Activated naive CD4-positive, alpha-beta T cell treated with anti-CD3 and anti-CD28 coated beads, Interleukin-2, amount 50 U/mL, for 72 hours (primary cell): ENCODE results near the gene PTPRM. TPM values are rescaled to one million over a fixed set of nuclear protein-coding genes. Genes with fewer than 3 reads are reported as not detected.

Experiments used
- ATAC-seq, 2 donors: fragments of 150-1000 bp; cut with Tn5 transposase; 2 replicates each; pipeline ENCODE4 v1.10.0; 2021; ENCODE audit warnings: mild to moderate bottlenecking in 2 of 2, moderate library complexity in 2 of 2
- DNase-seq, 2 donors: peaks; one replicate each; pipeline ENCODE4 v3.0.0; 2021 to 2022; ENCODE audit warnings: low spot score in 2 of 2
- H3K27ac Mint-ChIP-seq, 2 donors: one replicate each; pipeline ENCODE4 v1.8.0; 2022; ENCODE audit warnings: mild to moderate bottlenecking in 2 of 2, mixed read lengths in 2 of 2
- H3K36me3 Mint-ChIP-seq, 2 donors: one replicate each; pipeline ENCODE4 v1.8.0; 2022; ENCODE audit warnings: mixed read lengths in 2 of 2
- H3K9me3 Mint-ChIP-seq, 2 donors: one replicate each; pipeline ENCODE4 v1.8.0; 2022; ENCODE audit warnings: mixed read lengths in 2 of 2
- total RNA-seq, 2 donors: library from RNA; stranded (reverse); gene quantifications; one replicate each; pipeline ENCODE4 v1.2.3, GENCODE V29; 2022

Gene PTPRM
- total RNA-seq, 2 donors from 2014 or later: 1.7 to 2.8 TPM

- Mint-ChIP-seq H3K27ac (no peak overlapping the region), H3K36me3 (peaks cover 0 to 6% of the 10 kb centered on the region in 2 donors), H3K9me3 (peaks cover 16 to 21% of the 10 kb centered on the region in 2 donors)
Observed at GRCh38 chr18:8322486-8322885, 755.4 kb downstream of the PTPRM start.

GRCh38 chr18:8324343-8325065, 757.4 kb downstream of the PTPRM start:
- Mint-ChIP-seq H3K36me3 (peaks cover 0 to 4% of the 10 kb centered on the region in 2 donors), H3K27ac (no peak overlapping the region), H3K9me3 (peaks cover 11 to 16% of the 10 kb centered on the region in 2 donors)
- ATAC-seq (no peak), DNase-seq (no peak)

More at GRCh38 chr18:8322486-8322885, 755.4 kb downstream of the PTPRM start:
- no peak for DNase-seq
- no peak for ATAC-seq

GRCh38 chr18:8326763-8327394, 759.8 kb downstream of the PTPRM start:
- DNase-seq (no peak), ATAC-seq (no peak)
- no peak overlapping the region for H3K27ac Mint-ChIP-seq
- peaks cover 4 to 10% of the 10 kb centered on the region in 2 donors for H3K9me3 Mint-ChIP-seq
- H3K36me3 Mint-ChIP-seq: no peaks in the 10 kb centered on the region

GRCh38 chr18:8328126-8328525, 761.0 kb downstream of the PTPRM start:
- DNase-seq: no peak
- Mint-ChIP-seq H3K36me3 (no peaks in the 10 kb centered on the region), H3K9me3 (peaks cover 4 to 10% of the 10 kb centered on the region in 2 donors), H3K27ac (no peak overlapping the region)
- no peak for ATAC-seq

- peaks cover 0 to 10% of the 10 kb centered on the region in 2 donors for H3K9me3 Mint-ChIP-seq
- H3K36me3 Mint-ChIP-seq: no peaks in the 10 kb centered on the region
- H3K27ac Mint-ChIP-seq: no peak overlapping the region
- ATAC-seq (no peak), DNase-seq (no peak)
Observed at GRCh38 chr18:8329186-8329771, 762.2 kb downstream of the PTPRM start.

- H3K27ac Mint-ChIP-seq: peak overlapping the region in 1 of 2 donors; percentile 31
- DNase-seq (no peak), ATAC-seq (no peak)
- no peaks in the 10 kb centered on the region for H3K36me3 Mint-ChIP-seq
- peaks cover 0 to 4% of the 10 kb centered on the region in 2 donors for H3K9me3 Mint-ChIP-seq
Observed at GRCh38 chr18:8330575-8330974, 763.5 kb downstream of the PTPRM start.

- no peak for DNase-seq
- no peaks in the 10 kb centered on the region for H3K9me3 Mint-ChIP-seq
- no peaks in the 10 kb centered on the region for H3K36me3 Mint-ChIP-seq
- ATAC-seq: no peak
- H3K27ac Mint-ChIP-seq: no peak overlapping the region
Observed at GRCh38 chr18:8332286-8332685, 765.2 kb downstream of the PTPRM start.

- no peaks in the 10 kb centered on the region for H3K9me3 Mint-ChIP-seq
Observed at GRCh38 chr18:8333961-8334360, 766.8 kb downstream of the PTPRM start.

GRCh38 chr18:8337211-8337610, 770.1 kb downstream of the PTPRM start:
- DNase-seq (no peak), ATAC-seq (no peak)
- Mint-ChIP-seq H3K36me3 (no peaks in the 10 kb centered on the region), H3K27ac (no peak overlapping the region), H3K9me3 (no peaks in the 10 kb centered on the region)

More at GRCh38 chr18:8333961-8334360, 766.8 kb downstream of the PTPRM start:
- Mint-ChIP-seq H3K27ac (no peak overlapping the region), H3K36me3 (no peaks in the 10 kb centered on the region)
- DNase-seq (no peak), ATAC-seq (no peak)

GRCh38 chr18:8339210-8339609, 772.1 kb downstream of the PTPRM start:
- H3K27ac Mint-ChIP-seq: no peak overlapping the region

GRCh38 chr18:8339952-8340351, 772.8 kb downstream of the PTPRM start:
- no peak for DNase-seq
- Mint-ChIP-seq H3K36me3 (no peaks in the 10 kb centered on the region), H3K9me3 (no peaks in the 10 kb centered on the region), H3K27ac (no peak overlapping the region)
- no peak for ATAC-seq

More at GRCh38 chr18:8339210-8339609, 772.1 kb downstream of the PTPRM start:
- DNase-seq (no peak), ATAC-seq (no peak)
- H3K36me3 Mint-ChIP-seq: no peaks in the 10 kb centered on the region
- H3K9me3 Mint-ChIP-seq: no peaks in the 10 kb centered on the region

GRCh38 chr18:8341481-8342230, 774.5 kb downstream of the PTPRM start:
- no peaks in the 10 kb centered on the region for H3K36me3 Mint-ChIP-seq
- no peak overlapping the region for H3K27ac Mint-ChIP-seq
- no peaks in the 10 kb centered on the region for H3K9me3 Mint-ChIP-seq
- no peak for ATAC-seq
- no peak for DNase-seq

GRCh38 chr18:8348051-8348720, 781.1 kb downstream of the PTPRM start:
- ATAC-seq: no peak
- peaks cover 3% of the 10 kb centered on the region in 2 donors for H3K9me3 Mint-ChIP-seq

GRCh38 chr18:8349608-8350323, 782.6 kb downstream of the PTPRM start:
- H3K9me3 Mint-ChIP-seq: peaks cover 3 to 7% of the 10 kb centered on the region in 2 donors
- ATAC-seq (no peak), DNase-seq (no peak)
- no peaks in the 10 kb centered on the region for H3K36me3 Mint-ChIP-seq
- H3K27ac Mint-ChIP-seq: peak overlapping the region in 1 of 2 donors; percentile 6

More at GRCh38 chr18:8348051-8348720, 781.1 kb downstream of the PTPRM start:
- Mint-ChIP-seq H3K36me3 (no peaks in the 10 kb centered on the region), H3K27ac (no peak overlapping the region)
- DNase-seq: no peak

GRCh38 chr18:8350628-8351027, 783.5 kb downstream of the PTPRM start:
- H3K36me3 Mint-ChIP-seq: no peaks in the 10 kb centered on the region
- H3K27ac Mint-ChIP-seq: no peak overlapping the region
- DNase-seq (no peak), ATAC-seq (no peak)
- peaks cover 3 to 7% of the 10 kb centered on the region in 2 donors for H3K9me3 Mint-ChIP-seq

- DNase-seq (no peak), ATAC-seq (no peak)
- Mint-ChIP-seq H3K9me3 (peaks cover 3 to 7% of the 10 kb centered on the region in 2 donors), H3K27ac (no peak overlapping the region), H3K36me3 (no peaks in the 10 kb centered on the region)
Observed at GRCh38 chr18:8351161-8351560, 784.0 kb downstream of the PTPRM start.
